Large intestine (tissue), 3 donors: ENCODE data around the gene KIF21B. TPM values are rescaled to one million over a fixed set of nuclear protein-coding genes. Genes with fewer than 3 reads are reported as not detected.
"Not testable (repeated sequence)": the region's sequence is repeated elsewhere in the genome, so short reads cannot be mapped to it uniquely, and the experiment has no call there.

ENCODE experiments used
- DNase-seq, 2 donors: peaks; one replicate each; pipeline versions ENCODE4 v3.0.0 to v3.0.0-alpha.2; 2013
- H3K27ac ChIP-seq: one replicate; pipeline ENCODE4 v1.5.1; 2013; ENCODE audit warnings: low read length
- H3K27me3 ChIP-seq: 2 replicates; pipeline ENCODE4 v1.6.1; 2013; ENCODE audit warnings: low read length; ENCODE audit not compliant: control insufficient read depth, insufficient read depth
- H3K36me3 ChIP-seq: 2 replicates; pipeline ENCODE4 v1.6.1; 2013; ENCODE audit warnings: low read length; ENCODE audit not compliant: control insufficient read depth, insufficient read depth
- H3K4me1 ChIP-seq: one replicate; pipeline ENCODE4 v1.6.1; 2013; ENCODE audit warnings: low read length; ENCODE audit not compliant: control insufficient read depth, insufficient read depth
- H3K4me3 ChIP-seq: one replicate; pipeline ENCODE4 v1.5.1; 2013; ENCODE audit warnings: low read length
- H3K9me3 ChIP-seq: one replicate; pipeline ENCODE4 v1.6.1; 2013; ENCODE audit warnings: mild to moderate bottlenecking, low read depth, low read length, moderate library complexity; ENCODE audit not compliant: control insufficient read depth
- WGBS: methylation state at CpG from one replicate; pipeline ENCODE4 v1.1.5; 2013; ENCODE audit warnings: low lambda C conversion rate; ENCODE audit not compliant: insufficient coverage; 5-methylcytosine and 5-hydroxymethylcytosine counted together
- polyA plus RNA-seq: library from polyadenylated mRNA; unstranded; fragments of 120-200 nt; gene quantifications from one replicate; pipeline ENCODE4 v1.2.1, GENCODE V29; 2013

The KIF21B gene
- polyA plus RNA-seq, 1 donor: 1.5 TPM

- H3K27me3 ChIP-seq: no peaks in the 10 kb centered on the region
- H3K4me3 ChIP-seq: no peak overlapping the region
- 90% methylated on average over 1 of the region's 4 CpGs for WGBS
- no peaks in the 10 kb centered on the region for H3K36me3 ChIP-seq
- no peaks in the 10 kb centered on the region for H3K4me1 ChIP-seq
- DNase-seq: no peak
- no peaks in the 10 kb centered on the region for H3K9me3 ChIP-seq
- no peak overlapping the region for H3K27ac ChIP-seq
Measured at GRCh38 chr1:200938955-200939354, 84.6 kb downstream of the KIF21B start.

DNA sequence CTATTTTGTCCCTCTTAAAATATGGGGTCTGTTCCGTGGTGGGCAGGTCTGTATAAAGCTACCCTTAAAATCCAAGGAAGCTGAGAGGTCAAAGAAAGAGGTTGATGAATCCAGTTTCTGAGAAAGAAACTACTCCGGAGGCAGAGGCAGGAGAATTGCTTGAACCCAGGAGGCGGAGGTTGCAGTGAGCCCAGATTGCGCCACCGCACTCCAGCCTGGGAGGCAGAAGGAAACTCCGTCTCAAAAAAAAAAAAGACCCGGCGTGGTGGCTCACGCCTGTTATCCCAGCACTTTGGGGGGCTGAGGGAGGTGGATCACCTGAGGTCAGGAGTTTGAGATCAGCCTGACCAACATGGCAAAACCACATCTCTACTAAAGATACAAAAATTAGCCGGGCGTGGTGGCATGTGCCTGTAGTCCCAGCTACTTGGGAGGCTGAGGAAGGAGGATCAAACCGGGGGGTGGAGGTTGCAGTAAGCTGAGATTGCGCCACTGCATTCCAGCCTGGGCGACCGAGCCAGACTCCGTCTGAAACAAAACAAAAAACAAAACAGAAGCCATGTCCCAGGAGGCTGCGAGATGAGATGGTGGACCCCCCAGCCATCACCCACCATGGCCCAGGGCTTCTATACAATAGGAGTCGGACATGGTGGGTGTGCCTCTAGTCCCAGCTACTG is 88.1 kb downstream of the KIF21B start:
- 100% methylated on average over 2 of the region's 18 CpGs for WGBS
- not testable (repeated sequence) for H3K4me1 ChIP-seq, H3K27ac ChIP-seq, DNase-seq, H3K4me3 ChIP-seq, H3K36me3 ChIP-seq, H3K27me3 ChIP-seq, H3K9me3 ChIP-seq

- H3K4me3 ChIP-seq: no peak overlapping the region
- no peak for DNase-seq
- H3K36me3 ChIP-seq: no peaks in the 10 kb centered on the region
- no peaks in the 10 kb centered on the region for H3K27me3 ChIP-seq
- no peaks in the 10 kb centered on the region for H3K9me3 ChIP-seq
- H3K27ac ChIP-seq: no peak overlapping the region
- WGBS: 94% methylated on average over 2 of the region's 13 CpGs
- no peaks in the 10 kb centered on the region for H3K4me1 ChIP-seq
Measured at GRCh38 chr1:200934676-200935245, 88.8 kb downstream of the KIF21B start.

GRCh38 chr1:200931776-200932175 is 91.7 kb downstream of the KIF21B start:
- WGBS: no CpG with 5 or more reads among the region's 2 CpGs
- no peaks in the 10 kb centered on the region for H3K9me3 ChIP-seq
- H3K27me3 ChIP-seq: no peaks in the 10 kb centered on the region

DNA sequence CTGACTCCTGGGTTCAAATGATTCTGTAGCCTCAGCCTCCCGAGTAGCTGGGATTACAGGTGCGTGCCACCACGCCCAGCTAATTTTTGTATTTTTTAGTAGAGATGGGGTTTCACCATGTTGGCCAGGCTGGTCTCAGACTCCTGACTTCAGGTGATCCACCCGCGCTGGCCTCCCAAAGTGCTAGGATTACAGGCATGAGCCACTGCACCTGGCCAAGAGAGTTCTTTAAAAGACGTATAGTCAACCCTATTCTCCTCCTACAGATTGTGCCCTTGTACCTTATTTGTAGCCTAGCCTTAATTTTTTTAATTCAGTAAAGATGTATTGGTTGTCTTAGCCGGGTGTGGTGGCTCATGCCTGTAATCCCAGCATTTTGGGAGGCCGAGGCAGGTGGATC is 93.2 kb downstream of the KIF21B start:
- DNase-seq: not testable (repeated sequence)
- WGBS: no CpG with 5 or more reads among the region's 8 CpGs

More at GRCh38 chr1:200931776-200932175, 91.7 kb downstream of the KIF21B start:
- H3K4me1 ChIP-seq: no peaks in the 10 kb centered on the region
- no peak for DNase-seq
- no peak overlapping the region for H3K27ac ChIP-seq
- no peaks in the 10 kb centered on the region for H3K36me3 ChIP-seq
- no peak overlapping the region for H3K4me3 ChIP-seq

DNA sequence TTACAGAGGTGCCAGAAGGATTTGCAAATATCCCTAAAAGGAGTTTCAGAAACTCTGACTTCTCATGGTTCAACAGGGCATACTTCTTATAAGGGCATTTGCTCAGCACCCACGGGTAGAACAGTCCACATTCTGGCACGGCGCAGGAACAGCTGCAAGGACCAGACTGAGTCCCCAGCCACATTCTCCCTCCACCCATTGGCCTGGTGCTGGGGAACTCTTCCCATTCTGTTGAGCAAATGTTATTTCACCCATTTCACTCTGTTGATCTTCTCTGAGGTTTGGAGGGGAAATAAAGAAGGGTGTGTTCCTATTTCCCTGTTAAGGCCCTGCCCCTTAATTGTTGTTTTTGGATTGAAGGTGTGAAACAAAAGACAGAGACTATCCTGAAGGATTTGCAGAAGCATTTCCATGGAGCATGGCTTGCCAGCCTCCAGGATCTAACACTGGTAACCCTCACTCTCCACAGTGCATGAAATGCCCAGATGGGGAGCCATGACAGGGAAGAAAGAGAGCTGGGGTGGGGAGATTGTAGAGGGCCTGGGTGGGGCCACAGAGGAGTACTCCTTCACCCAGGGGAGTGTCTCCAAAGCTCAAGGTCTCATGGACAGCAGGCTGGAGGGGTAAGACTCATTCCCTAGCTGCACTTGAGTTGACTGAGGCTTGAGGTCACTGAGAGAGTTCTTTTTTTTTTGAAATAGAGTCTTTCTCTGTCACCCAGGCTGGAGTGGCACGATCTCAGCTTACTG is 93.8 kb downstream of the KIF21B start:
- Histone ChIP-seq H3K27ac (no peak overlapping the region), H3K4me1 (no peaks in the 10 kb centered on the region), H3K9me3 (no peaks in the 10 kb centered on the region), H3K27me3 (no peaks in the 10 kb centered on the region), H3K36me3 (no peaks in the 10 kb centered on the region), H3K4me3 (no peak overlapping the region)
- WGBS: no CpG with 5 or more reads among the region's 4 CpGs
- no peak for DNase-seq

More for the DNA sequence above, 93.2 kb downstream of the KIF21B start:
- H3K4me1 ChIP-seq, H3K27ac ChIP-seq, H3K36me3 ChIP-seq, H3K4me3 ChIP-seq, H3K9me3 ChIP-seq, H3K27me3 ChIP-seq: not testable (repeated sequence)

- 100% methylated on average over 2 of the region's 4 CpGs for WGBS
- H3K4me1 ChIP-seq: no peaks in the 10 kb centered on the region
- no peak overlapping the region for H3K27ac ChIP-seq
- H3K27me3 ChIP-seq: no peaks in the 10 kb centered on the region
- DNase-seq: no peak
- H3K4me3 ChIP-seq: no peak overlapping the region
- H3K36me3 ChIP-seq: no peaks in the 10 kb centered on the region
- no peaks in the 10 kb centered on the region for H3K9me3 ChIP-seq
Measured at GRCh38 chr1:200925831-200926230, 97.7 kb downstream of the KIF21B start.

DNA sequence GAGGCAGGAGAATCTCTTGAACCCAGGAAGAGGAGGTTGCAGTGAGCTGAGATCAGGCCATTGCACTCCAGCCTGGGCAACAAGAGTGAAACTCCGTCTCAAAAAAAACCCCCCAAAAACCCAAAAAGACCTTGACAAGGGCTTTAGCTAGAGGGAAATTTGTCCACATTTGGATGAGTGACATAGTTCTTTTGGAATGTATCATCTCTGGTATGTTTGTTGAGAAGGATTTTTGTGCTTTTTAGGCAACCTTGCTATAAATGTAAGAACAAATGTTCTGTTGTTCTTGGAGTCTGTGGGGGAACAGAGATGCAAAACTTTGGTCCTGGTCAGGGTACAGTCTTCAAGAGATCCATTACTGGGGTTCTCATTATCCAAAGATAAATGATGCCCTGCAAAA is 99.9 kb downstream of the KIF21B start:
- Histone ChIP-seq H3K36me3 (no peaks in the 10 kb centered on the region), H3K4me1 (no peaks in the 10 kb centered on the region), H3K9me3 (no peaks in the 10 kb centered on the region), H3K4me3 (no peak overlapping the region), H3K27ac (no peak overlapping the region), H3K27me3 (no peaks in the 10 kb centered on the region)
- DNase-seq: no peak
- WGBS: no CpG with 5 or more reads among the region's 1 CpG

DNA sequence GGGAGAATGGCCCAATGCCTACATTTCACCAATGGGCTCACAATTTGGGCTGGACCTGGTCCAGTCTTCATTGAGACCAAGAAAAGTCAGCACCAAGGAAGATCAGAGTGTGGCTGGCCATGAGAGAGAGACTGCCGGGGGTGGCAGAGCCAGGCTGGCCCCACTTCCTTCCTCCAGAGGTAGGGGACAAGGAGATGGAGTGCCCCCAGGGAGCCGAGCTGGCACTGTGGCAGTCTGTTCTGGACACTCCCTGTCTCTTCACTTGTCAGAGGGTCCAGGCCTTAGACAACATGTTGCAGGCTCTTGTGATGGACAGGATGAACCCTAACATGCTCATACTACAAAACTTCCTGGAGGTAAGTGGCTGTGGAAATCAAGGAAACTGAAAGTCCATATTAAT is 101.1 kb downstream of the KIF21B start:
- WGBS: no CpG with 5 or more reads among the region's 2 CpGs
- H3K36me3 ChIP-seq: no peaks in the 10 kb centered on the region
- H3K27me3 ChIP-seq: no peaks in the 10 kb centered on the region
- no peak overlapping the region for H3K4me3 ChIP-seq
- H3K9me3 ChIP-seq: no peaks in the 10 kb centered on the region
- H3K27ac ChIP-seq: no peak overlapping the region
- peaks cover 2% of the 10 kb centered on the region for H3K4me1 ChIP-seq
- DNase-seq: no peak

- Histone ChIP-seq H3K4me1 (peaks cover 10% of the 10 kb centered on the region), H3K27ac (no peak overlapping the region), H3K27me3 (no peaks in the 10 kb centered on the region), H3K36me3 (no peaks in the 10 kb centered on the region), H3K4me3 (no peak overlapping the region), H3K9me3 (no peaks in the 10 kb centered on the region)
- WGBS: 100% methylated on average over 1 of the region's 9 CpGs
- DNase-seq: no peak
Measured at GRCh38 chr1:200921571-200922110, 101.9 kb downstream of the KIF21B start.
